Middle frontal gyrus (tissue), 1 donor: ENCODE data around the gene DOP1B.
"Not testable (repeated sequence)": the region's sequence is repeated elsewhere in the genome, so short reads cannot be mapped to it uniquely, and the experiment has no call there.

ENCODE experiments used
- DNase-seq: peaks from one replicate; pipeline ENCODE4 v3.0.0-alpha.2; 2015; ENCODE audit warnings: low spot score; ENCODE audit errors: extremely low spot score

The DOP1B gene

GRCh38 chr21:36156815-36157670 lies at the start of gene DOP1B:
TSS of gene DOP1B (plus strand) at chr21:36156824. CDS start at chr21:36164734, 7,910 bp downstream.
- DNase-seq, result no peak

GRCh38 chr21:36109868-36110267 lies 46.8 kb upstream of the DOP1B start:
- no peak for DNase-seq

DNA sequence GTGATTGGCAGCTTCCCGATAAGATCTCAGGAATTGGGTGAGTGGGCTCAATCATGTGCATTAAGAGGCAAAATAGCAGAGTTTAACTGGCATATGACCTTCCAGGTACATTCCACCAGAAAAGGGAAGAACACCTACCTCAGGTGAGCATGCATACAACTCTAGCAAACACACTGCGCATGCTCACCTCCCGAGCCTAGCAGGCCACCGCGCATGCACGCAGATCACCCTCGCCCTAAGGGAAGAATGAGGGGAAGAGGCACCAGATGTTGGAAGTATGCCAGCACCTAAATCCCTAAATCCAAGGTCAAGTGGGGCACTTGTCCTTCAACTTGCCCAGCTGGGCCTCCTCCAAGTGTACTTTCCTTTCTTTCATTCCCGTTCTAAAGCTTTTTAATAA lies 45.4 kb upstream of the DOP1B start:
- no peak for DNase-seq

GRCh38 chr21:36113647-36114428 lies 42.8 kb upstream of the DOP1B start:
- DNase-seq, result no peak

GRCh38 chr21:36115138-36115730 lies 41.4 kb upstream of the DOP1B start:
- no peak for DNase-seq

GRCh38 chr21:36117286-36117741 lies 39.3 kb upstream of the DOP1B start:
- no peak for DNase-seq

DNA sequence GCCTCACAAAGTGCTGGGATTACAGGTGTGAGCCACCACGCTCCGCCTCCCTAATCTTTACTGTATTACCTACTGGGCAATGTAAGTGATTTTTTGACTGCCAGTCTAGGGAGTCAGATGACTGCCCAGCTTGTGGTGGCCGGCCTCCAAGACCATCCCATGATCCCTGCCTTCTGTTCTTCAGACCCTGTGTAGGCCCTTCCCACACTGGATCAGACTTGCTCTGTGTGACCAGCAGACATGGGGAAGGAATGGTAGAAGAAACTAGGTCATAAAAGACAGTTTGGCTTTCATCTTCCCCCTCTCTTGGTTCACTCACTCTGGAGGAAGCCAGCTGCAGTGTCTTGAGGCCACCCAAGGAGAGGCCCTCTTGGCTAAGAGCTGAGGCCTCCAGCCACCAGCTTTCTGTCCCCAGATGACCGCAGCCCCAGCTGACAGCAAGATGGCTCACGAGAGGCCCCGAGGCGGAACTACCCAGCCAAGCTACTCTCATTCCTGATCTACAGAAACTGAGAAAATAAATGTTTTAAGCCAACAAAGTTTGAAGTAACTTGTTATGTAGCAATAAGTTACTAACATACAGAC lies 36.2 kb upstream of the DOP1B start:
- DNase-seq, result no peak

- no peak for DNase-seq
Measured at GRCh38 chr21:36122977-36123376, 33.6 kb upstream of the DOP1B start.

DNA sequence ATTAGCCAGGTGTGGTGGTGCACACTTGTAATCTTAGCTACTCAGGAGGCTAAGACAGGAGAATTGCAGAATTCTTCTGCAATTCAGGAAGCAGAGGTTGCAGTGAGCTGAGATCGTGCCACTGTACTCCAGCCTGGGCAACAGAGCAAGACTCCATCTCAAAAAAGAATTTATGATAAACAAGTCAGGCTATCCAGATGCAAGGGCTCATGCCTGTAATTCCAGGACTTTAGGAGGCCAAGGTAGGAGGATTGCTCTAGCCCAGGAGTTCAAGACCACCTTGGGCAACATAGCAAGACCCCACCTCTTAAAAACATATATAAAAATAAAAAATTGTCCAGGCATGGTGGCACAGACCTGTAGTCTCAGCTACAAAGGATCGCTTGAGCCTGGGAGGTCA lies 32.2 kb upstream of the DOP1B start:
- DNase-seq, result no peak

DNA sequence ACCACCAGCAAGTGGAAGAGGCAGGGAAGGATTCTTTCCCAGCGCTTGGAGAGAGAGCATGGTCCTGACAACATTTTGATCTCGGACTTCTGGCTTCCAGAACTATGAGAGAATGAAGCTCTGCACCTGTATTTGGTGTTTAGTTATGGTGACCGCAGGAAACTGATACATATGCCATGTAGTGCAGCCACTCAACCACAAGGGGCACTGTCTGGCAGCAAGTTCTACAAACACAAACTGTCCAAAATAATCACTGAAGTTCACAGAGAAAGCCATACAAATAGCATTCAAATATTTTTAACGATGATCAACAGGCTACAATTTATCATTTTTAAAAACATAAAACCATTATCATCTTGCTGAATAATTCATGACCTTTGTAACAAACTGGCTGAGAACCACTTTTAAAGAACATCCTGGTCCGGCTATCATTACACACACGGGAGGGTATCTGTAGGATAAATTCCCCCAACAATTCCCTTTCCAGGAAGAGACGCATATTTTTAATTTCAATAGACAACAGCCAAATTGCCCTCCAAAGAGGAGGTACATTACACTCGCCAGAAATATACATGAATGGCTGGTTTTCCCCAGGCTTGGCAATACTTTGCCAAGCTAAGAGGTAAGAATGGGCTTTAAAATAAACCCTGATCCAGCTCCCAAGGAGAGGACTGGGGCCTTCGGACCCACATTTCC lies 31.0 kb upstream of the DOP1B start:
- peak; percentile 40 for DNase-seq

- no peak for DNase-seq
Measured at GRCh38 chr21:36126208-36126565, 30.4 kb upstream of the DOP1B start.

DNA sequence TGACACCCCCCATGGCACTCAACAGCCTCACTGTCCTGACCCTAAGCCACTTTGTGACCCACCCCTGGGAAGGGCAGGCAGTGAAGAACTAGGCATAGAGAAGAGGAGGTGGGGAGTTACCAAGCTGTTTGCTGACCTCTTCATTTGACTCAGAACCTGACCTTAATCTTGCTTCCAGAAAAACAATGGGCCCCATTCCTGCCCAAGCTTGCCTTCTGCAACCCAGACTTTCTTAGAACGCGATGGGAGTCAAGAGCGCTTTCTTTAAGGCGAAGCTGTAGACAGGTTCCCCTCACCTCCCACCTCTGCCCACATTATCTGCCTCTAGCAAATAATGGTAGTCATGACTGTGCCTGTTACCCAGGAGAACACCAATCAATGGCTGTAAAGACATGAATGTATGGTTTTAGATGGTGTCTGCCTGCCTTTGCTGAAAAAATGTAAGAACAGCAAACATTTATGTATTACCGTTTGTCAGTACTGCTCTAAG lies 30.0 kb upstream of the DOP1B start:
- DNase-seq, result no peak

GRCh38 chr21:36127250-36127904 lies 29.2 kb upstream of the DOP1B start:
- no peak for DNase-seq

DNA sequence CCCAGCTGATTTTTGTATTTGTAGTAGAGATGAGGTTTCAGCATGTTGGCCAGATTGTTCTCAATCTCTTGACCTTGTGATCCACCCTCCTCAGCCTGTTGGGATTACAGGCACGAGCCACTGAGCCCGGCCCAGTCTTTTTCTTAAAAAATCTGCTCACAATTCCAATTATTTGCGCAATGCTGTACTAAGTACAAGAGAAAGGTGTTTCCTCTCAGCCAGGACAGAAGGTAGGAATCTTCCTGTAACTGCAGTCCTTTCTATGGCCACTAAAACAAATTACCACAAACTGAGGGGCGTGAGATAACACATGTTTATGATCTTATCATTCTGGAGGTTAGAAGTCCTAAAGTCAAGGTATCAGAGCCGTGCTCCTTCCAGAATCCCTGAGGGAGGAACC lies 28.6 kb upstream of the DOP1B start:
- no peak for DNase-seq

GRCh38 chr21:36129219-36129618 lies 27.4 kb upstream of the DOP1B start:
- DNase-seq, result no peak

DNA sequence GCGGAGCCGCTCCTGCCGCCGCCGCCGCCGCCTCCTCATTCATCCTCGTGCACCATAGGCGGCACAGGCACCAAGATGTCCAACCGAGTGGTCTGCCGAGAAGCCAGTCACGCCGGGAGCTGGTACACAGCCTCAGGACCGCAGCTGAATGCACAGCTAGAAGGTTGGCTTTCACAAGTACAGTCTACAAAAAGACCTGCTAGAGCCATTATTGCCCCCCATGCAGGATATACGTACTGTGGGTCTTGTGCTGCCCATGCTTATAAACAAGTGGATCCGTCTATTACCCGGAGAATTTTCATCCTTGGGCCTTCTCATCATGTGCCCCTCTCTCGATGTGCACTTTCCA lies 26.2 kb upstream of the DOP1B start:
- DNase-seq, result not testable (repeated sequence)

- not testable (repeated sequence) for DNase-seq
Measured at GRCh38 chr21:36130839-36131238, 25.8 kb upstream of the DOP1B start.

DNA sequence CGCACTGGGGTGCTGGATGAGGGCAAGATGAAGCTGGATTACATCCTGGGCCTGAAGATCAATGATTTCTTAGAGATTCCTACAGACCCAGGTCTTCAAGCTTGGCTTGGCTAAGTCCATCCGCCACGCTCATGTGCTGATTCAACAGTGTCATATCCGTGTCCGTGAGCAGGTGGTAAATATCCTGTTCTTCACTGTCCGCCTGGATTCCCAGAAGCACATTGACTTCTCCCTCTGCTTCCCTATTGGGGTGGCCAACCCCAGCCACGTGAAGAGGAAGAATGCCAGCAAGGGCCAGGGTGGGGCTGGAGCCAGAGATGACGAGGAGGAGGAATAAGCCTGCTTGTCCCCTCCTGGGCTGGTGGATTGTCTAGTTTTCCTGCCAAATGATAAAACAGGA lies 23.9 kb upstream of the DOP1B start:
- DNase-seq, result no peak

- no peak for DNase-seq
Measured at GRCh38 chr21:36134803-36135390, 21.7 kb upstream of the DOP1B start, which contains the start of gene CBR3. TSS of gene CBR3 (plus strand) at chr21:36135079. CDS start at chr21:36135193, 114 bp downstream.
